H9 (cell line): ENCODE results near the gene ST3GAL5. TPM values are rescaled to one million over a fixed set of nuclear protein-coding genes. Genes with fewer than 3 reads are reported as not detected.

Source experiments
- DNase-seq: peaks from one replicate; pipeline ENCODE4 v3.0.0-alpha.2; 2017
- H2AFZ ChIP-seq: one replicate; pipeline ENCODE4 v1.6.1; 2013; ENCODE audit warnings: mild to moderate bottlenecking, low read length, control low read depth, moderate library complexity
- H2AK5ac ChIP-seq: 2 replicates; pipeline ENCODE4 v1.6.1; 2013; ENCODE audit warnings: low read length, control low read depth, mixed read lengths; ENCODE audit not compliant: insufficient read length
- H2BK120ac ChIP-seq: one replicate; pipeline ENCODE4 v1.6.1; 2013; ENCODE audit warnings: low read depth, mild to moderate bottlenecking, low read length, control low read depth, inconsistent platforms; ENCODE audit not compliant: poor library complexity, severe bottlenecking
- H2BK12ac ChIP-seq: 2 replicates; pipeline ENCODE4 v1.6.1; 2013; ENCODE audit warnings: low read length, control low read depth, mixed read lengths, low read depth; ENCODE audit not compliant: insufficient read length
- H2BK15ac ChIP-seq: 2 replicates; pipeline ENCODE4 v1.6.1; 2013; ENCODE audit warnings: low read depth, low read length, control low read depth
- H2BK20ac ChIP-seq: one replicate; pipeline ENCODE4 v1.6.1; 2013; ENCODE audit warnings: low read depth, mild to moderate bottlenecking, low read length, control low read depth, inconsistent platforms; ENCODE audit not compliant: poor library complexity, severe bottlenecking
- H2BK5ac ChIP-seq: 2 replicates; pipeline ENCODE4 v1.6.1; 2013; ENCODE audit warnings: low read length, control low read depth, mixed read lengths; ENCODE audit not compliant: insufficient read length
- H3K14ac ChIP-seq: 2 replicates; pipeline ENCODE4 v1.6.1; 2013; ENCODE audit warnings: low read length, control low read depth; ENCODE audit not compliant: insufficient read depth
- H3K18ac ChIP-seq: 2 replicates; pipeline ENCODE4 v1.6.1; 2013; ENCODE audit warnings: low read depth, mild to moderate bottlenecking, mixed read lengths, low read length, control low read depth; ENCODE audit not compliant: insufficient read length
- H3K23ac ChIP-seq: 2 replicates; pipeline ENCODE4 v1.6.1; 2013; ENCODE audit warnings: low read length, control low read depth, mixed read lengths, low read depth; ENCODE audit not compliant: insufficient read length
- H3K23me2 ChIP-seq: 2 replicates; pipeline ENCODE4 v1.6.1; 2013; ENCODE audit warnings: low read depth, mild to moderate bottlenecking, mixed read lengths, low read length, control low read depth; ENCODE audit not compliant: insufficient read length, poor library complexity, severe bottlenecking
- H3K27ac ChIP-seq: 2 replicates; pipeline ENCODE4 v1.5.1; 2013; ENCODE audit warnings: low read length, control low read depth, mixed read lengths, low read depth; ENCODE audit not compliant: insufficient read length
- H3K27me3 ChIP-seq: 2 replicates; pipeline ENCODE4 v1.6.1; 2013; ENCODE audit warnings: low read length, control low read depth, inconsistent platforms; ENCODE audit not compliant: insufficient read depth
- H3K4ac ChIP-seq: 2 replicates; pipeline ENCODE4 v1.6.1; 2013; ENCODE audit warnings: low read depth, mild to moderate bottlenecking, control low read depth, inconsistent platforms, low read length, moderate library complexity
- H3K4me1 ChIP-seq: 2 replicates; pipeline ENCODE4 v1.6.1; 2013; ENCODE audit warnings: low read length, control low read depth, inconsistent platforms; ENCODE audit not compliant: insufficient read depth
- H3K4me2 ChIP-seq: 2 replicates; pipeline ENCODE4 v1.6.1; 2013; ENCODE audit warnings: low read length, control low read depth, mixed read lengths; ENCODE audit not compliant: insufficient read length, insufficient read depth
- H3K56ac ChIP-seq: 2 replicates; pipeline ENCODE4 v1.6.1; 2013; ENCODE audit warnings: low read depth, mild to moderate bottlenecking, mixed read lengths, low read length, control low read depth; ENCODE audit not compliant: insufficient read length
- H3K79me1 ChIP-seq: 2 replicates; pipeline ENCODE4 v1.6.1; 2013; ENCODE audit warnings: low read depth, mild to moderate bottlenecking, moderate library complexity, low read length, control low read depth, inconsistent platforms; ENCODE audit not compliant: insufficient read depth, poor library complexity, severe bottlenecking
- H3K79me2 ChIP-seq: 2 replicates; pipeline ENCODE4 v1.6.1; 2013; ENCODE audit warnings: low read length, control low read depth, inconsistent platforms; ENCODE audit not compliant: insufficient read depth
- H3K9ac ChIP-seq: 2 replicates; pipeline ENCODE4 v1.6.1; 2013; ENCODE audit warnings: low read length, control low read depth, mixed read lengths; ENCODE audit not compliant: insufficient read length; ENCODE audit errors: extremely low read depth
- H3K9me3 ChIP-seq: one replicate; pipeline ENCODE4 v1.6.1; 2013; ENCODE audit warnings: low read depth, low read length, inconsistent platforms; ENCODE audit not compliant: control insufficient read depth
- H3T11ph ChIP-seq: one replicate; pipeline ENCODE4 v1.6.1; 2013; ENCODE audit warnings: mild to moderate bottlenecking, low read length, control low read depth, inconsistent platforms
- H4K20me1 ChIP-seq: one replicate; pipeline ENCODE4 v1.6.1; 2013; ENCODE audit not compliant: control insufficient read depth, insufficient read length, insufficient read depth
- H4K5ac ChIP-seq: 2 replicates; pipeline ENCODE4 v1.6.1; 2013; ENCODE audit warnings: low read depth, mild to moderate bottlenecking, mixed read lengths, low read length, control low read depth; ENCODE audit not compliant: insufficient read length
- H4K8ac ChIP-seq: replicated peaks from 2 replicates; pipeline ENCODE4 v1.6.1; 2013; ENCODE audit warnings: low read length, control low read depth, mixed read lengths, low read depth; ENCODE audit not compliant: insufficient read length
- H4K91ac ChIP-seq: 2 replicates; pipeline ENCODE4 v1.6.1; 2013; ENCODE audit warnings: low read depth, mild to moderate bottlenecking, moderate library complexity, mixed read lengths, low read length, control low read depth; ENCODE audit not compliant: insufficient read length
- H3K27ac Mint-ChIP-seq, 3 experiments: 2 replicates in 2 of 3; 3 replicates in 1 of 3; pipeline ENCODE4 v1.8.0; 2020 to 2021; ENCODE audit warnings: mixed read lengths in 3 of 3, mild to moderate bottlenecking in 1 of 3, moderate library complexity in 1 of 3
- H3K27me3 Mint-ChIP-seq: 2 replicates; pipeline ENCODE4 v1.8.0; 2021; ENCODE audit warnings: low read depth, mild to moderate bottlenecking, moderate library complexity, mixed read lengths
- H3K36me3 Mint-ChIP-seq, 3 experiments: 2 replicates in 2 of 3; 3 replicates in 1 of 3; pipeline ENCODE4 v1.8.0; 2020 to 2021; ENCODE audit warnings: low read depth in 3 of 3, mixed read lengths in 3 of 3; ENCODE audit not compliant: insufficient read depth in 1 of 3
- H3K4me1 Mint-ChIP-seq, 2 experiments: 2 replicates each; pipeline ENCODE4 v1.8.0; 2020; ENCODE audit warnings: mixed read lengths in 2 of 2
- H3K4me3 Mint-ChIP-seq, 2 experiments: 2 replicates in 1 of 2; 3 replicates in 1 of 2; pipeline ENCODE4 v1.8.0; 2020 to 2021; ENCODE audit warnings: mild to moderate bottlenecking in 2 of 2, mixed read lengths in 2 of 2, moderate library complexity in 1 of 2
- H3K9me3 Mint-ChIP-seq, 2 experiments: 2 replicates in 1 of 2; 3 replicates in 1 of 2; pipeline ENCODE4 v1.8.0; 2020; ENCODE audit warnings: mild to moderate bottlenecking in 2 of 2, mixed read lengths in 2 of 2, moderate library complexity in 1 of 2
- CTCF ChIP-seq: fragments of 200-600 bp; sonication (generic); conservative IDR thresholded peaks from 3 replicates; pipeline ENCODE4 v1.8.0; 2021; ENCODE audit warnings: antibody characterized with exemption, mild to moderate bottlenecking
- WGBS: extraction: QIAGEN DNeasy Blood & Tissue Kit; methylation state at CpG from one replicate; pipeline ENCODE4 v1.1.7; 2013; ENCODE audit warnings: missing lambda C conversion rate, low lambda C conversion rate, mixed read lengths; ENCODE audit not compliant: insufficient read length; ENCODE audit errors: extremely low coverage; 5-methylcytosine and 5-hydroxymethylcytosine counted together
- total RNA-seq: library from RNA; stranded (reverse); gene quantifications from 2 replicates; pipeline ENCODE4 v1.2.1, GENCODE V29; 2021

The ST3GAL5 gene
- total RNA-seq, 1 experiment from 2014 or later = 3.3 TPM

DNA sequence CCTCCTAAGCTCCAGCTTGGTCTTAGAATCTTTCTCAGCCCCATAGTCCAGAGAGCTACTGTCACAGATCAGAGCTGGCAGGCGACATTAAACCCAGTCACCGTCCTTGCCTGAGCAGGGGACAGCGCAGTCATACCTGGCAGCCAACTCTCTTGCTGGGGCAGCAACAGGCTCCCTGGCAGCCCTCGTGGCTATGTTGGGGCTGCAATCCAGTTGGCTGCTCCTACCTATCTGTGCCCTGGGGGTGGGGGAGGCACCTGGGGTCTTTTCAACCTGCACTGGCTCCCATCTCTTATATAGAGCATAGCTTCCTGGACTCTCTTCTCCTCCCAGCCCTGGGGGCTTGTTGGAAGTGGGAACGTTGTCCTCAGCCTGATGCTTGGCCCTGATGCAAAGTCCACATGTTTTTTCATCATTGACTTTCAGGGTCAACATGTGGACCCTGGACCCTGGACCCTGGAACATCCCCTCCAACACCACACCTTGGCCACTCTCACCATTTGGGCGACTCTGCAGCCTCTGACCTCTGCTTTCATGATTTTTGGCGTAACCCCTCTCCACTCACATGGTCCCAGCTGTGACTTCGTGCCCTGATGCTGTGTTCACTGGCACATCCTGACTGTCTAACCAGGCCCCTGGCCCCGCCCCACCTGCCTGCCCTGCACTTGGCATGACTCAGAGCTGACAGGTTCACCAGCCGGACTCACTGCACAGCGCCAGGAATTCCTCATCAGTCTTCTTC lies 89.4 kb downstream of the ST3GAL5 start:
- Histone ChIP-seq H2AFZ (no peak overlapping the region), H3K4ac (no peak overlapping the region), H3K27ac (no peak overlapping the region), H3K4me1 (no peaks in the 10 kb centered on the region), H2AK5ac (no peak overlapping the region), H3K18ac (no peak overlapping the region), H3K23ac (no peak overlapping the region), H2BK5ac (no peak overlapping the region), H4K20me1 (no peaks in the 10 kb centered on the region), H3K9me3 (no peaks in the 10 kb centered on the region), H3K79me2 (no peaks in the 10 kb centered on the region), H3K79me1 (no peaks in the 10 kb centered on the region), H3K14ac (no peak overlapping the region), H3K56ac (no peak overlapping the region), H3K27me3 (no peaks in the 10 kb centered on the region; the same call in 1 of the 2 replicates), H4K91ac (no peak overlapping the region), H2BK120ac (no peak overlapping the region), H4K5ac (no peak overlapping the region), H3T11ph (no peak overlapping the region), H3K4me2 (no peak overlapping the region), H2BK15ac (no peak overlapping the region), H2BK12ac (no peak overlapping the region), H3K9ac (no peak overlapping the region), H4K8ac (no peak overlapping the region), H2BK20ac (no peak overlapping the region), H3K23me2 (no peaks in the 10 kb centered on the region)
- TF ChIP-seq CTCF = no peak
- peaks cover 33% of the 10 kb centered on the region for H3K27me3 Mint-ChIP-seq
- no peaks in the 10 kb centered on the region; a peak in 1 of 7 replicates for H3K36me3 Mint-ChIP-seq
- peaks cover 0 to 4% of the 10 kb centered on the region in 2 experiments; a peak in 1 of 5 replicates for H3K9me3 Mint-ChIP-seq
- H3K4me1 Mint-ChIP-seq = peaks cover 4 to 9% of the 10 kb centered on the region in 2 experiments; a peak in 2 of 4 replicates
- no peak for DNase-seq
- WGBS = no CpG with 5 or more reads among the region's 11 CpGs
- H3K4me3 Mint-ChIP-seq = no peak overlapping the region
- no peak overlapping the region for H3K27ac Mint-ChIP-seq
